HuH-7 (cell line): Measurements from ENCODE around the gene ARL15.

Experiments used
- DNase-seq: peaks from one replicate; pipeline ENCODE4 v3.0.0; 2011; ENCODE audit warnings: low spot score

The ARL15 gene

DNA sequence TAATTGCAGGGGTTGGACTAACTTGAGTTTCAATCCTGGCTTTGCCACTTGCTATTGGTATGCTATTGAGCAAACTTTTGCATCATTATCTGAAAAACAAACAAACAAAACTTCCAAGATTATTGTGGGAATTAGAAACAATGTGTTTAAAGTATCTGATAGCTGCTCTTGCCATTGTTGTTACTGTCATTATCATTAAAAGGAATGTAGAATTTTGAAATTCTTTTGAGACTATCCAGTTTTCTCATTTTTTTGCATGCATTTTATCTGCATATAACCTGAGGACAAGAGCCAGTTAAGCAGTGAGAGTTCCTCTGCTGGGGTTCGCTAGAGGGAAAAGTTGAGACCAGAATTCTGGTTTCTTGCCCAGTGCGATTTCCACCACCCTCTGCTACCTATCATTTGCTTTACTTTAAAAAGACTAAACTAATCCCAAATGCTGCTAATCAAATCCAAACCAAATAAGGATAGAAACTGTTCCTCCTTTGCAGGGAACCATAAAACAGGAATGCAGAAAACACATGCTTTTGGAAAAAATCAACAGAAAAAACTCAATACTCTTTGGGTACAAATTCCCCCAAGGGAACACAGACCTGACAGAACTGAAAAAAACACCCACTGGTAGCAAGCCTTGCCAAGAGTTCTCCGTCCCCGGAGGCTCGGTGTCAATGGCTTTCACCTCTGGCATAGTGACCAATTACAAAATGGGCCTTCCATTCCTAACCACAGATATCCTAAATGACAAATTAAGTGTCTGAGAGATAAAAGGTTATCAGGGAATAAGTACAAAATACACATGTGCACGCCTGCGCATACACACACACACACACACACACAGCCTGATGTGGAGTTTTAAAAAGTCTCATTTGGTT, 373.7 kb downstream of the ARL15 start:
- DNase-seq = no peak

DNA sequence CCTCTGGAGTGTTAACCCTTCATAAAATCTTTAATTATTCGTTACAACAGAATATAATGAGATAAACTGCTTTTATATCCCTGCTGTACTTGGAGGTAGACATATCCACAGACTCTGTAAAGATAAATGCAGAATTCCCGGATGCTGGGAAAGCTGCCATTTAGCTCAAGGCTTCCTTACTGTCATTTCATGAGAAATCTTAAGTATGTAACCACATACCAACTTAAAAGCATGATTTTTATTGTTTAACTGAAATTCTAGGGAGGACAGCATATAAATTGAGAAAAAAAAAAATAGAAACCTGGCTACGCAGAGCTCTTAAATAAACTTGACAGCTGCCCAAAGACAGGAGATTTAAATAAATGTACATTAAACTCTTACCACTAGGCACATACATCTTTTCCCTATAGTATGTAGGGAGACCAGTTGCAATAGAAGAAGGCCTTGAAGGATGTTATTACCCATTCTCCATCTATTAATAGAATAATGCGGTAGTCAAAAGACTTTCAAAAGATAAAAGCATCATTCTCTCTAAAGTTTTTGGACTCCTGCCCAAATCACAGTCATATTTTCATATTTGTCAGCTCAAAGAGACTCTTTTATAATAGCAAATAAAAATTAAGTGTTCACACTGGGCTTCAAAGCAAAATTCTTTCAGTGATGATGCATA, 376.1 kb downstream of the ARL15 start:
- DNase-seq = no peak

GRCh38 chr5:53932351-53932750, 378.0 kb downstream of the ARL15 start:
- DNase-seq = no peak

GRCh38 chr5:53930457-53930856, 379.9 kb downstream of the ARL15 start:
- DNase-seq = no peak

DNA sequence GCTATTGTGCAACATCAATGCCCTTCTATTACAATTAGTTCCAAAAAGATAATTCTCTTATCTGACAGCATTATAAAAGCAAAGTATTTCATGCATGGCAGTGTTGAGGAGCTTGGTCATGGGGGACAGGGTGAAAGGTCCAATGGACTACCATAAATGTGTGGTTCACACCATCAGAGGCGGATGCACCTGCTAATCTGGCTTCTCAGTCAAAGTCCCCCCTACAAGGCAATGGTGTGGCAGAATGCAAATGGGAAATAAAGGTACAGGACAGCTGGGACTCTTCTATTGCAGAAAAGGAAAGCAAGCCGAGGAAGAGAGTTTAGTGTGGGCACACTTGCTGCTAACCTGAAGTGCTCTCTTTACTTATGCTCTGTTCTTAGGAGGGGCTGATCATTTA, 380.8 kb downstream of the ARL15 start:
- DNase-seq = no peak

DNA sequence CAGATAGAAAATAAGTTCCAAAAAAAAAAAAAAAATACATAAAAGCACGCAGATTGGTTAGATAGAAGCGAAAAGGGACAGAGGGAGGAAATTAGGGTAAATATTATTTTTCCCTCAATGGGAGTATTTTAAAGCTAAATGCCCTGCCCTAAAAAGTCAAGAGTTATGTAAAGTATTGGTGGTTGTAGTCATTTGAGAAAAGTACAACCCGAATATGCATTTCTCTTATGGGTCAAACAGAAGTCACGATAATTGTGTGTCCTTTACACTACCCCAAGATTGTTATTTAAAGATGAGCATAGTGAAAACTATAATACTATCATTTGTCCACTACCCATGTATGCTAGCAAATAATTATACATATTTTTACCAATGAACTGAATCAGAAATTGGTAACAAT, 381.2 kb downstream of the ARL15 start:
- no peak for DNase-seq

- no peak for DNase-seq
Measured at GRCh38 chr5:53928641-53929040, 381.7 kb downstream of the ARL15 start.

GRCh38 chr5:53927668-53928247, 382.6 kb downstream of the ARL15 start:
- no peak for DNase-seq

DNA sequence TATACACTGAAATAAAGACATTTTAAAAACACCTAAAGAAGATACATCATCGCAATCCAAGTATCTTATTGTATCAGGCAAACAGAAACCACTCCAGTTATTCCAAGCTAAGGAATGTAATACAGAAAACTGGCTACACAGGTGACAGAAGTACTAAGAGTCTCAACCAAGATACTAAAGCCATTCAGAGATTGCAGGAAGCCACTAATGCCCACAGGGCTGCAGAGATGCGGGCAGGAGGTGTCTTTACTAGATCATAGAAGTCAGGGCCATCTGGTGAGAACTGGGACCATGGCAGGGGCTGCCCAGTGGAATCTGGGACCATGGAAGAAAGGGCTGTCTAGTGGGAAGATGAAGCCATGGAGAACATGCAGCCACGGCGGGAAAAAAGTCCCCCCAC, 384.3 kb downstream of the ARL15 start:
- no peak for DNase-seq

- no peak for DNase-seq
Measured at GRCh38 chr5:53924392-53924791, 386.0 kb downstream of the ARL15 start.

DNA sequence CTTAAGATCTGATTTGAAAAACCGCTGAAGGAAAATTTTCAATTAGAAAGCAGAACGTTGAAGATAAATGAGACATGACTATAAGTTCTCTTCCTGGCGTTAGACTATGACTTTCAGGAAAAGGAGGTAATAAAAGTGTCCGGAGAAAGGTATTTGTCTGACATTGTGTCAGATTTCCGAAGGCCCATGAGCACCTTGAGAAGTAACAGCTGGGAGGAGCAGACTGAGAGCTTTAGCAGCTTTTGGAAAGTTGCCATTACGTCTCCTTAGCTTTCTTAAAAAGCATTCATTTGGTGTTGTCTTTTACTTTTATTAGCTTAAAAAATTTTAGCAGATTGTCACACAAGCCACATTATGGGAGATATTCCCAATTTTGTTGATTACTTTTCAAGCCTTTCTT, 386.4 kb downstream of the ARL15 start:
- DNase-seq = no peak

DNA sequence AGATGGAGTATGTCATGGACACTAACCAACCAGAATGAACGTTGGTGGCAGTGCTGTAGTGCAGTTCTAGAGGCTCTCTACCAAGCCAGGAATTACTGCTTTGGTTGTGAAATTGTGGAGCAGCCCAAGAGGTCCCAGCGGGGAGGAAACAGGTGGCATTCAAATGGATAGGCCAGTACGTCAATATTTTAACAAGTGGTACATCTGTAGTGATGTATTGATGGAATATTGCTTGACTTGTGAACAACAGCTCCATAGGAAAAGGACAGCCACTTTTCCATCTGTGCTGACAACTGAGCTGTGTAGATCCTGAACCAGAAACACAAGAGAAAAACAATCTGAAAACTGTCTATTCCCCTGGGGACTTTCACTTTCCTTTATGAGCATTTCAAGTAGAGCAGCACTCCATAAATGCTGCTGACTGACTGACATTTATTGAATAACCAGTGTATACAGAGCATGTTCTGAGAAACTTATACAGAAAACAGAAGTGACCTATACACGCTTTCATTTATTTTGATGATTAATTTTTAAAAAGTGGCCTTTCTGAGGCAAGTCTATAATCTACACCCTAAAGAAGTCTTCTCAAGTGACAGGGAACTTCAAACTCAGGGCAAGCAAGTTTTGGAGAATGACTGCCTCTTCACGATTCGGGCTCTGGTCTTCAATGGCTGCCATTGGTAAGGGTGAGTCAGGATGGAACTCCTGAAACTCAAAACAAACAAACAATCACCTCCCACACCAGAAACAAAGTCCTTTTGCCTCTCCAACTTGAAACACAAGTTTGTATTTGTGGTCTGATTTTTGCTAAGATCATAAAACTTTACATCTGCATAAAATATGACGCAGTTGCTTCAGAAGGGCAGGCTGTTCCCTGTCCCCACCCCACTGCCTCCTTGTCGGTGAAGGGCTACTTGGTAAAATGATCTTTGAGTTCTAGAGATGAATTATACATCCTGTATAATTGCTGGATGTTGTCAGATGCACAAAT, 387.6 kb downstream of the ARL15 start:
- DNase-seq = no peak

DNA sequence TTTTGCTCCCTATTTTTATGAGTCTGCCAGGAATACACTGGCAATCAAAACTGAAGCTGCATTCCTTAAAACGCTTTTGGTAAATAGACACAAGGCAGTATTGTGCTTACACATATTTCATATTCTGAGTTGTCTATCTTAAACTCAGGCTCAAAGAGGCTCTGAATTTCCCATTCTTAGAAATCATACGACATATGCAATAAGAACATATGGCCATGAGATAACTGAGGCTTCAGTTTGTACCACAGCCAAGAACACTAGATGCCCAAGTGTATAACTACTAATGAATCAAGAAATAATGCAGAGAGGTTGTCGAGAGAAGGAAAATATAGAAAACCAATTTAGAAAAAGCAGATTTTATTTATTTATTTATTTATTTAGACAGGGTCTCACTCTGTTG, 392.5 kb downstream of the ARL15 start:
- no peak for DNase-seq

- no peak for DNase-seq
Measured at GRCh38 chr5:53917095-53917494, 393.3 kb downstream of the ARL15 start.

DNA sequence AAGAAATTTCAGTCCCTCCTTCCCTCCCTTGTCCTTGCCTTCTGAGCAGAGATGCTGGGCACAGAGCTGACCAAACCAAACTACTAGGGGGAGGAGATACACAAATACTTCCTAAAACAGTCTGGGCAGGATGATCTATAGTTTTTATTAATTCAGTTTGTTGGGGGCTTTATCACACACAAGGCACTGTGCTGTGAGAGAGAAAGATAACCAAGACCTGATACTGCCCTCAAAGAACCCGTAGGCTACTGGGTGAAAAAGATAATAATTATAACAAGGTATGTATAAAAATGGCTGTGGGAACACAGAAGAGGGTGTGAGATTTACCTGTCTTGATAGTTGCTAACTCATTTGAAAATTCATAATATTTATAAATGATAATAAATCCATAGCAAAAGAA, 395.3 kb downstream of the ARL15 start:
- no peak for DNase-seq

GRCh38 chr5:53913941-53914340, 396.4 kb downstream of the ARL15 start:
- no peak for DNase-seq

- no peak for DNase-seq
Measured at GRCh38 chr5:53908757-53909156, 401.6 kb downstream of the ARL15 start.

DNA sequence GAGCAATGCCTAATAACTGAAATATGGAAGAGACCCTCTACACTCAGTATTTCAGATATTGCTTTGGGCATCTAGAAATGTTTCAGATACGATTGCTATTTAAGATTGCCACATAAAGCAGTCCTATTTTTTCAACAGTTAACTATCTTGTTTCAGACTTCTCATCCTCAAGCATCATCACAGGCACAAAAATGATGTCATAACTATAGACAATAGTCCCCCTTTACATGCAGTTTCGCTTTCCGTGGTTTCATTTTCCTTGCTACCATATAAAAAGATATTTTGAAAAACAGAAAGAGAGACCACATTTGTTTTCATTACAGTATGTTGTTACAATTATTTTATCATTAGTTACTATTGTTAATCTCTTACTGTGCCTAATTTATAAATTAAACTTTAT, 402.5 kb downstream of the ARL15 start:
- DNase-seq = no peak

DNA sequence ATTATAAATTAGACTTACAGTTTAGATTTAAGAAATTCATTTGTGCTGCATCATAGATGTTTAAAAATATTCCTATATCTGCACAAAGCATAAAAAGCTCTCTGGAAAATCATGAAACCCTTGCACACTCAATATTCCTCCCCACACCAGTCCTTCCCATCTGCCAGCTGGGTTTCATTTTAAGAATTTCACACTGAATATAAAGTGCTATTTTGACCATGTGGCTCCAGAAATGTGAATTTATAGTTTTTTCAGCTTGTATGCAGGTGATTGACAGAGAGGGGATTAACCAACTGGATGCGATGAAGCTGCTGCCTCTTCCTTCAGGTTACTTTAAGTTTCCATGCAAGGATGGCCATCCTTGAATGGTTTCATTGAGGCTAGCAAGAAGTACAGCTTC, 403.6 kb downstream of the ARL15 start:
- no peak for DNase-seq

GRCh38 chr5:53902296-53902907, 408.0 kb downstream of the ARL15 start:
- no peak for DNase-seq

- no peak for DNase-seq
Measured at GRCh38 chr5:53900677-53901076, 409.7 kb downstream of the ARL15 start.
